GM12878 (cell line): ENCODE measurements around the gene ENTREP3. TPM values are rescaled to one million over a fixed set of nuclear protein-coding genes. Genes with fewer than 3 reads are reported as not detected.

Experiments
- CHD4 ChIP-seq: fragments of 200-600 bp; sonication (generic); IDR thresholded peaks from 2 replicates; pipeline ENCODE4 v1.6.1; 2016; ENCODE audit warnings: mild to moderate bottlenecking
- CREB1 ChIP-seq: IDR thresholded peaks from 2 replicates; pipeline ENCODE4 v1.6.1; 2012; ENCODE audit warnings: low read depth, mild to moderate bottlenecking, inconsistent platforms
- CTCF ChIP-seq, 3 experiments: IDR thresholded peaks in 2 of 3; conservative IDR thresholded peaks in 1 of 3; 2 replicates each; pipeline ENCODE4 v1.5.1; 2011; ENCODE audit warnings: low read depth in 3 of 3, low read length in 3 of 3, mild to moderate bottlenecking in 3 of 3, control low read depth in 2 of 3, moderate library complexity in 2 of 3, inconsistent platforms in 1 of 3, mixed read lengths in 1 of 3; ENCODE audit not compliant: control insufficient read depth in 2 of 3, insufficient read depth in 1 of 3; ENCODE audit errors: extremely low read depth in 1 of 3
- HDAC2 ChIP-seq: fragments of 200-600 bp; sonication (generic); IDR thresholded peaks from 2 replicates; pipeline ENCODE4 v1.6.1; 2017
- IRF5 ChIP-seq: fragments of 450-650 bp; IDR thresholded peaks from 2 replicates; pipeline ENCODE4 v1.6.1; 2017; ENCODE audit warnings: borderline replicate concordance
- JUNB ChIP-seq: IDR thresholded peaks from 2 replicates; pipeline ENCODE4 v1.6.1; 2016; ENCODE audit warnings: antibody characterized with exemption, mild to moderate bottlenecking
- MEF2A ChIP-seq: IDR thresholded peaks from 2 replicates; pipeline ENCODE4 v1.6.1; 2011; ENCODE audit warnings: low read depth, mild to moderate bottlenecking, low read length, moderate library complexity; ENCODE audit not compliant: insufficient read depth
- MTA2 ChIP-seq: fragments of 450-650 bp; IDR thresholded peaks from 2 replicates; pipeline ENCODE4 v1.6.1; 2016; ENCODE audit warnings: low read depth, mild to moderate bottlenecking, moderate library complexity
- MXI1 ChIP-seq: fragments of 150-350 bp; IDR thresholded peaks from 2 replicates; pipeline ENCODE4 v1.6.1; 2011; ENCODE audit warnings: low read depth, mild to moderate bottlenecking, inconsistent platforms, low read length, improper control_type of control experiment
- NR2C1 ChIP-seq: fragments of 450-650 bp; IDR thresholded peaks from 2 replicates; pipeline ENCODE4 v1.6.1; 2017; ENCODE audit warnings: antibody characterized with exemption, mild to moderate bottlenecking, moderate library complexity
- RAD51 ChIP-seq: fragments of 450-650 bp; IDR thresholded peaks from 2 replicates; pipeline ENCODE4 v1.6.1; 2016; ENCODE audit warnings: moderate library complexity, mild to moderate bottlenecking, inconsistent platforms
- RB1 ChIP-seq: fragments of 450-650 bp; formaldehyde crosslinking; IDR thresholded peaks from 2 replicates; pipeline ENCODE4 v1.6.1; 2017; ENCODE audit warnings: mild to moderate bottlenecking, borderline replicate concordance
- RFX5 ChIP-seq: IDR thresholded peaks from 2 replicates; pipeline ENCODE4 v1.6.1; 2011; ENCODE audit warnings: low read depth, low read length, improper control_type of control experiment
- RUNX3 ChIP-seq: IDR thresholded peaks from 2 replicates; pipeline ENCODE4 v1.6.1; 2012; ENCODE audit warnings: low read length, inconsistent platforms
- SMC3 ChIP-seq: IDR thresholded peaks from 2 replicates; pipeline ENCODE4 v1.6.1; 2011; ENCODE audit warnings: low read length, improper control_type of control experiment, borderline replicate concordance
- STAT1 ChIP-seq: fragments of 450-650 bp; conservative IDR thresholded peaks from 2 replicates; pipeline ENCODE4 v1.6.1; 2014; ENCODE audit warnings: antibody characterized with exemption, mild to moderate bottlenecking
- ZNF24 ChIP-seq: fragments of 450-650 bp; IDR thresholded peaks from 2 replicates; pipeline ENCODE4 v1.6.1; 2017; ENCODE audit warnings: antibody characterized with exemption, mild to moderate bottlenecking
- polyA plus RNA-seq, 11 experiments: library from polyadenylated mRNA; depleted of rRNA in 4 of 11; unstranded in 6 of 11; stranded (reverse) in 5 of 11; fragments of >200 nt; fragmentation: Nextera tagmentation in 4 of 11; fragmentation: Illumina TruSeq in 1 of 11; extraction: Ambion mirVana in 4 of 11; extraction: Trizol in 1 of 11; gene quantifications; 1 replicate in 1 of 11; 2 replicates in 10 of 11; pipeline versions ENCODE4 v1.2.1 to v1.2.3, GENCODE V29; 2011 to 2016; ENCODE audit warnings: inconsistent platforms in 2 of 11, missing spikeins in 2 of 11, low read depth in 1 of 11
- total RNA-seq, 4 experiments: library from RNA; depleted of rRNA in 3 of 4; stranded (reverse); fragments of >200 nt in 3 of 4; fragmentation: Illumina TruSeq in 1 of 4; extraction: Trizol in 1 of 4; gene quantifications; 2 replicates each; pipeline versions ENCODE4 v1.2.1 to v1.2.3, GENCODE V29; 2013 to 2021

Gene ENTREP3
- total and polyA plus RNA-seq, 10 of the 15 experiments (the other 5 are each of a cell fraction or from before 2014, with no cell fraction given) = 1.7 to 31.8 (median 3.9) TPM

- TF ChIP-seq CTCF (IDR thresholded peaks at IDR 0.05 in 2 of 3, conservative IDR thresholded peaks at IDR 0.05 in 1 of 3; ENCODE audit: control insufficient read depth in 2 of 3, extremely low read depth in 1 of 3, insufficient read depth in 1 of 3, low read depth in 3 of 3, low read length in 3 of 3) (peak; percentile 88 to 97 (median 92)), CREB1 (no peak), MTA2 (peak; percentile 24; the same call in 1 of the 2 replicates), HDAC2 (no peak), STAT1 (peak; percentile 62; the same call in 1 of the 2 replicates), NR2C1 (no peak), RAD51 (no peak), MXI1 (peak; percentile 42; the same call in 1 of the 2 replicates), SMC3 (peak; percentile 96), CHD4 (no peak), JUNB (no peak), IRF5 (no peak), MEF2A (no peak), RFX5 (no peak), RB1 (peak; percentile 45; the same call in 1 of the 2 replicates), RUNX3 (peak; percentile 48), ZNF24 (no peak)
- TF ChIP-seq, all 136 proteins: peak for 22
Measured at GRCh38 chr1:155206891-155207805, 48.1 kb downstream of the ENTREP3 start (continued).
